Activated CD4-positive, alpha-beta memory T cell treated with anti-CD3 and anti-CD28 coated beads for 36 hours (primary cell): Measurements from ENCODE around the gene KAZN. TPM values are rescaled to one million over a fixed set of nuclear protein-coding genes. Genes with fewer than 3 reads are reported as not detected.

Experiments used
- CTCF ChIA-PET: fragments of 350-600 bp; sonication (Branson Sonifier 250); formaldehyde crosslinking; loops from one replicate; lab custom pipeline; 2021; ENCODE audit warnings: antibody characterized with exemption, inconsistent platforms; lab: Charles Lee
- POLR2A ChIA-PET: fragments of 350-600 bp; sonication (Branson Sonifier 250); formaldehyde crosslinking; loops from one replicate; lab custom pipeline; 2021; ENCODE audit warnings: antibody characterized with exemption; lab: Charles Lee
- DNase-seq: peaks from one replicate; pipeline ENCODE4 v3.0.0-alpha.2; 2020
- H3K27ac Mint-ChIP-seq: one replicate; pipeline ENCODE4 v1.8.0; 2021; ENCODE audit warnings: mixed read lengths
- H3K27me3 Mint-ChIP-seq: one replicate; pipeline ENCODE4 v1.8.0; 2021; ENCODE audit warnings: mixed read lengths
- H3K36me3 Mint-ChIP-seq: one replicate; pipeline ENCODE4 v1.8.0; 2021; ENCODE audit warnings: mixed read lengths
- H3K4me1 Mint-ChIP-seq: one replicate; pipeline ENCODE4 v1.8.0; 2021; ENCODE audit warnings: low read depth, mixed read lengths
- H3K4me3 Mint-ChIP-seq: one replicate; pipeline ENCODE4 v1.8.0; 2021; ENCODE audit warnings: mild to moderate bottlenecking, mixed read lengths
- H3K9me3 Mint-ChIP-seq: one replicate; pipeline ENCODE4 v1.8.0; 2021; ENCODE audit warnings: mixed read lengths
- intact Hi-C: fragments of 100-400 bp; cut with micrococcal nuclease; formaldehyde crosslinking; loops from one replicate; pipeline ENCODE4 v1.15.1; 2023
- total RNA-seq, 2 experiments: library from RNA; stranded (reverse); gene quantifications; one replicate each; pipeline ENCODE4 v1.2.3, GENCODE V29; 2021

KAZN gene
- total RNA-seq, 2 experiments from 2014 or later = 0.31 to 0.33 TPM

DNA sequence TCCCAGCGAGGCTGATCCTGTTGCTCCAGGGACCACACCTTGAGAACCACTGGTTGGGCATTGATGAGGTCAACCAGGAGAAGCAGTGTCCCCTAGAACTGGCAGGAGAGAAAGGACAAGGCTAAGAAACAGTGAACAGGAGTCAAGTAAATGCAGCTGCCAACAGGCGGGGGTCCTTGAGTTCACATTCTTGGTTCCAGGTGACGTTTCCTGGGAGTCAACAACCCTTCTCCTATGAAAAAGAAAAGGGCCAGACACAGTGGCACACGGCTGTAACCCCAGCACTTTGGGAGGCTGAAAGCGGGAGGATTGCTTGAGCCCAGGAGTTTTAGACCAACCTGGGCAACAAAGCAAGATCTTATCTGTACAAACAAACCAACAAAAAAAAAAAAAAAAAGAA, 98.3 kb downstream of the KAZN start:
- no peaks in the 10 kb centered on the region for H3K4me1 Mint-ChIP-seq
- H3K36me3 Mint-ChIP-seq = no peaks in the 10 kb centered on the region
- peaks cover 8% of the 10 kb centered on the region for H3K27me3 Mint-ChIP-seq
- no peaks in the 10 kb centered on the region for H3K9me3 Mint-ChIP-seq
- H3K4me3 Mint-ChIP-seq = no peak overlapping the region
- CTCF ChIA-PET = no interaction called here
- POLR2A ChIA-PET = no interaction called here
- intact Hi-C loops = no loop called here
- H3K27ac Mint-ChIP-seq = no peak overlapping the region
- DNase-seq = no peak

- H3K9me3 Mint-ChIP-seq = no peaks in the 10 kb centered on the region
- POLR2A ChIA-PET = no interaction called here
Measured at GRCh38 chr1:14697353-14697752, 98.9 kb downstream of the KAZN start.

GRCh38 chr1:14698314-14698713, 99.8 kb downstream of the KAZN start:
- no peaks in the 10 kb centered on the region for H3K9me3 Mint-ChIP-seq
- peaks cover 5% of the 10 kb centered on the region for H3K27me3 Mint-ChIP-seq
- POLR2A ChIA-PET = no interaction called here
- intact Hi-C loops = no loop called here
- no peak overlapping the region for H3K4me3 Mint-ChIP-seq
- DNase-seq = no peak
- H3K4me1 Mint-ChIP-seq = no peaks in the 10 kb centered on the region
- no peaks in the 10 kb centered on the region for H3K36me3 Mint-ChIP-seq
- H3K27ac Mint-ChIP-seq = no peak overlapping the region
- CTCF ChIA-PET = no interaction called here

More at GRCh38 chr1:14697353-14697752, 98.9 kb downstream of the KAZN start:
- no peaks in the 10 kb centered on the region for H3K4me1 Mint-ChIP-seq
- H3K27me3 Mint-ChIP-seq = peaks cover 5% of the 10 kb centered on the region
- no peak for DNase-seq
- intact Hi-C loops = no loop called here
- CTCF ChIA-PET = no interaction called here
- H3K4me3 Mint-ChIP-seq = no peak overlapping the region
- H3K36me3 Mint-ChIP-seq = no peaks in the 10 kb centered on the region
- H3K27ac Mint-ChIP-seq = no peak overlapping the region

GRCh38 chr1:14699620-14700019, 101.1 kb downstream of the KAZN start:
- CTCF ChIA-PET = no interaction called here

GRCh38 chr1:14704846-14705245, 106.4 kb downstream of the KAZN start:
- H3K9me3 Mint-ChIP-seq = peaks cover 21% of the 10 kb centered on the region
- ChIA-PET POLR2A (no interaction called here), CTCF (no interaction called here)
- no peak overlapping the region for H3K4me3 Mint-ChIP-seq
- DNase-seq = no peak
- no peaks in the 10 kb centered on the region for H3K36me3 Mint-ChIP-seq
- no peak overlapping the region for H3K27ac Mint-ChIP-seq
- H3K4me1 Mint-ChIP-seq = no peaks in the 10 kb centered on the region
- intact Hi-C loops = no loop called here
- H3K27me3 Mint-ChIP-seq = peaks cover 2% of the 10 kb centered on the region

More at GRCh38 chr1:14699620-14700019, 101.1 kb downstream of the KAZN start:
- intact Hi-C loops = no loop called here
- H3K36me3 Mint-ChIP-seq = no peaks in the 10 kb centered on the region
- peaks cover 5% of the 10 kb centered on the region for H3K27me3 Mint-ChIP-seq
- no peak overlapping the region for H3K27ac Mint-ChIP-seq
- no peak for DNase-seq
- H3K9me3 Mint-ChIP-seq = no peaks in the 10 kb centered on the region
- H3K4me1 Mint-ChIP-seq = no peaks in the 10 kb centered on the region
- H3K4me3 Mint-ChIP-seq = no peak overlapping the region
- POLR2A ChIA-PET = no interaction called here

DNA sequence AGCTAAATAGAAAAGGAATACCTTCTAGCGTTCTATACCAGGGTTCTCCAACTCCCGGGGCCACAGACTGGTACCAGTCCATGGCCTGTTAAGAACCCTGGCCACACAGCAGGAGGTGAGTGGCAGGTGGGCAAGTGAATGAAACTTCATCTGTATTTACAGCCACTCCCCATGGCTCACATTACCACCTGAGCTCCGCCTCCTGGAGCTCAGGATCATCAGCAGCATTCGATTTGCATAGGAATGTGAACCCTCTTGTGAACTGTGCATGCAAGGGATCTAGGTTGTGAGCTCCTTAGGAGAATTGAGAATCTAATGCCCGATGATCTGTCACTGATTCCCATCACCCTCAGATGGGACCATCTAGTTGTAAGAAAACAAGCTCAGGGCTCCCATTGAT, 107.3 kb downstream of the KAZN start:
- CTCF ChIA-PET = no interaction called here
- POLR2A ChIA-PET = no interaction called here
- Mint-ChIP-seq H3K27ac (no peak overlapping the region), H3K36me3 (no peaks in the 10 kb centered on the region), H3K9me3 (peaks cover 22% of the 10 kb centered on the region), H3K27me3 (peaks cover 2% of the 10 kb centered on the region), H3K4me3 (no peak overlapping the region), H3K4me1 (no peaks in the 10 kb centered on the region)
- no peak for DNase-seq
- intact Hi-C loops = no loop called here

GRCh38 chr1:14706631-14707030, 108.1 kb downstream of the KAZN start:
- H3K4me1 Mint-ChIP-seq = no peaks in the 10 kb centered on the region
- no peak overlapping the region for H3K27ac Mint-ChIP-seq
- no peaks in the 10 kb centered on the region for H3K36me3 Mint-ChIP-seq
- DNase-seq = no peak
- H3K4me3 Mint-ChIP-seq = no peak overlapping the region
- POLR2A ChIA-PET = no interaction called here
- H3K27me3 Mint-ChIP-seq = peaks cover 2% of the 10 kb centered on the region
- CTCF ChIA-PET = no interaction called here
- intact Hi-C loops = no loop called here
- H3K9me3 Mint-ChIP-seq = peaks cover 22% of the 10 kb centered on the region

- H3K27me3 Mint-ChIP-seq = peaks cover 2% of the 10 kb centered on the region
- H3K27ac Mint-ChIP-seq = no peak overlapping the region
- ChIA-PET POLR2A (no interaction called here), CTCF (no interaction called here)
- peaks cover 22% of the 10 kb centered on the region for H3K9me3 Mint-ChIP-seq
- DNase-seq = no peak
- H3K36me3 Mint-ChIP-seq = no peaks in the 10 kb centered on the region
- intact Hi-C loops = no loop called here
- no peak overlapping the region for H3K4me3 Mint-ChIP-seq
- H3K4me1 Mint-ChIP-seq = no peaks in the 10 kb centered on the region
Measured at GRCh38 chr1:14707531-14708445, 109.3 kb downstream of the KAZN start.

DNA sequence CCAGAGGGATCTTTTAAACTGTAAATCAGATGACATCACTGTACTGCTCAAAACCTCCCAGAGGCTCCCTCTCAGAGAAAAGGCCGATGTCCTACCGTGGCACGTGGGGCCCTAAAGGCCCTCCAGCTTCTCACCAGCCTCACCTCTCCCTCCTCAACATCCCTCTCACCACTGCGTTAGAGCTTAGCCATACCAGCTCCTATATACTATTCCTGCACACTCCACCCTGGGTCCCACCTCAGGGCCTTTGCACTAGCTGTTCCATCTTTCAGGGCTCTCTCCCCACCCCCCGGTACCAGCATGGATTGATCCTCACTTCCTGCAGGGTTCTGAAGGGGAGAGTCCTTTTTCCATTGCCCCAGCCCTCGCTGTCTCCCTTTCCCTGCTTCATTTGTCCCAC, 111.8 kb downstream of the KAZN start:
- intact Hi-C loops = no loop called here
- H3K36me3 Mint-ChIP-seq = no peaks in the 10 kb centered on the region
- H3K27me3 Mint-ChIP-seq = no peaks in the 10 kb centered on the region

GRCh38 chr1:14712136-14712535, 113.7 kb downstream of the KAZN start:
- Mint-ChIP-seq H3K4me3 (no peak overlapping the region), H3K9me3 (peaks cover 19% of the 10 kb centered on the region), H3K4me1 (no peaks in the 10 kb centered on the region), H3K27me3 (no peaks in the 10 kb centered on the region), H3K27ac (no peak overlapping the region), H3K36me3 (no peaks in the 10 kb centered on the region)
- intact Hi-C loops = no loop called here
- no peak for DNase-seq
- CTCF ChIA-PET = no interaction called here
- POLR2A ChIA-PET = no interaction called here

More for the DNA sequence above, 111.8 kb downstream of the KAZN start:
- ChIA-PET CTCF (no interaction called here), POLR2A (no interaction called here)
- Mint-ChIP-seq H3K9me3 (peaks cover 22% of the 10 kb centered on the region), H3K4me1 (no peaks in the 10 kb centered on the region), H3K27ac (no peak overlapping the region), H3K4me3 (no peak overlapping the region)
- DNase-seq = no peak

- no peaks in the 10 kb centered on the region for H3K4me1 Mint-ChIP-seq
- H3K27ac Mint-ChIP-seq = no peak overlapping the region
- peaks cover 14% of the 10 kb centered on the region for H3K9me3 Mint-ChIP-seq
- intact Hi-C loops = no loop called here
- POLR2A ChIA-PET = no interaction called here
- no peak overlapping the region for H3K4me3 Mint-ChIP-seq
- DNase-seq = no peak
- no peaks in the 10 kb centered on the region for H3K27me3 Mint-ChIP-seq
- CTCF ChIA-PET = no interaction called here
- no peaks in the 10 kb centered on the region for H3K36me3 Mint-ChIP-seq
Measured at GRCh38 chr1:14713077-14713476, 114.6 kb downstream of the KAZN start.

DNA sequence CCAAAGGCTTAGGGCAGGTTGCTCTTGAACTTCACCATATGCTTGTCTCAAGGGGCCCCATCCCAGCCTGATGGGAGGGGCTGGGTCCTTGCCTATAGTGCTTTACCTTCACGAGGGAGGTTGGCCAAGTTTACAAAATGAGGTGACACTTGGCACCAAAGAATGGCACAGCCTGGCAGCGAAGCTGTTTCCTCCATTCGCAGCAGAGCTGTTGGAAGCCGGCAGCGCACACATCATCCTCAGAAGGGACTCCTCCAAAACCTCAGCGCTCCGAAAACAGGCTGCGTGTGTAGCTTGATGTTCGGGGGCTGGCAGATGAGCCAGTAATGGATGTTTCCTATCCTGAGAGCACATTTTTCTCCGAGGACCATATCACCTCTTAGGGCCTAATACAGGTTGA, 116.8 kb downstream of the KAZN start:
- Mint-ChIP-seq H3K9me3 (peaks cover 2% of the 10 kb centered on the region), H3K4me3 (no peak overlapping the region), H3K27ac (no peak overlapping the region), H3K36me3 (no peaks in the 10 kb centered on the region), H3K27me3 (no peaks in the 10 kb centered on the region), H3K4me1 (no peaks in the 10 kb centered on the region)
- intact Hi-C loops = no loop called here
- POLR2A ChIA-PET = no interaction called here
- CTCF ChIA-PET = no interaction called here
- DNase-seq = no peak

DNA sequence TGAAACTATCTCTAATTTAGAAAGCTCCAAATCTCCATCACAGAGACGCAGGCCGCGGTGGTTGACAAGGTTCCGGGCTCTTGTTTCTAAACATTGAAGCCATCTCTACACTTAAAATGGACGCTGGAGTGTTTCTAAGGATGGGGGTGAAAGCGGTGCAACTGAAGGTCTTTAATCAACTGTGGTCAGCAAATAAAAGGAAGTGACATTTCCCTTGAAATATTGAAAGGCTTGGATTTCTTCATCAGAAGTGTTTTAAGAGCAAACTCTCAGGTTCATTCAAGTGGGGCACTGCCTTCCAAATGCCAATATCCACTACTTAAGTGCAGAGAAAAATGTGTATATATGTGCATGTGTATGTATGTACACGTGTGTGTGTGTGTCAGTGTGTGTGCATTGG, 117.3 kb downstream of the KAZN start:
- Mint-ChIP-seq H3K4me3 (no peak overlapping the region), H3K27ac (no peak overlapping the region), H3K36me3 (no peaks in the 10 kb centered on the region), H3K27me3 (no peaks in the 10 kb centered on the region), H3K9me3 (peaks cover 2% of the 10 kb centered on the region), H3K4me1 (no peaks in the 10 kb centered on the region)
- ChIA-PET CTCF (no interaction called here), POLR2A (no interaction called here)
- no peak for DNase-seq
- intact Hi-C loops = no loop called here
